Measurements from ENCODE around the gene PHGDH.

DNA sequence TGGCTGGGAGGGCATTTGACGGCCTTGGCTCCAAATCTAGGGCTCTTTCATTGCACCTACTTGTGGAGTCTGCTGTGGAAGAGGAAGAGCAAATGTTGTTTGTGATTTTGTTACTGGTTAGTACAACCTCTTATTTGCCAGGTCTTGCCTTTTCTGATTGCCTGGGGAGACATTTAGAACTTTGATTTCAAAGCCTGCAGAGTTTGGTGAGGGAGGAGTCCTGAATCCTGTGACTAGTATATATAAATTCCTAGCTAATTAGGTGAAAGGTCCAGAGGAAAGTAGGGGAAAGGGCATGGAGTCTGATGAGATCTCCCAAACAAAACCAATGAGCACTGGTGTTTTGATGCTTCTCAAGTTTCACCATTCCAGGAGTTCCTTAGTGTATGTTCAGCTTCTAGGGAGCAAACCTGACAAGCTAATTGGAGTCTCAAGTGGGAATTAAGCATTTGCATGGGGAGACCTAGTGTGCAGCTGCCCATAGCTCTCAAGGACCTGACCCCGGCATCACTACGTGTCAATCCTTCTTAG lies 62.0 kb downstream of the PHGDH start:
- TF ChIP-seq EZH2 (IDR thresholded peaks at IDR 0.05; ENCODE audit: insufficient read depth, poor library complexity, severe bottlenecking) = no peak
- TF ChIP-seq EZH2phosphoT487 (IDR thresholded peaks at IDR 0.05; ENCODE audit: insufficient read depth, low read depth) = no peak

Measured in GM23248 (cell line).